IPS-11a (cell line): ENCODE results near the gene BRD3.
"Not testable (repeated sequence)": the region's sequence is repeated elsewhere in the genome, so short reads cannot be mapped to it uniquely, and the experiment has no call there.

Source experiments
- H3K4me3 ChIP-seq: one replicate; pipeline ENCODE4 v1.5.1; 2013; ENCODE audit warnings: low read depth, low read length, control low read depth

BRD3 gene

GRCh38 chr9:134067904-134068743 is at the start of gene BRD3:
Gene BRD3 (minus strand): TSS chr9:134068026. CDS start chr9:134053477, 14,549 bp downstream.
- H3K4me3 ChIP-seq = peak within 1 kb of the TSS; percentile 77

GRCh38 chr9:134112561-134112960 is 44.7 kb upstream of the BRD3 start:
- H3K4me3 ChIP-seq = no peak overlapping the region

DNA sequence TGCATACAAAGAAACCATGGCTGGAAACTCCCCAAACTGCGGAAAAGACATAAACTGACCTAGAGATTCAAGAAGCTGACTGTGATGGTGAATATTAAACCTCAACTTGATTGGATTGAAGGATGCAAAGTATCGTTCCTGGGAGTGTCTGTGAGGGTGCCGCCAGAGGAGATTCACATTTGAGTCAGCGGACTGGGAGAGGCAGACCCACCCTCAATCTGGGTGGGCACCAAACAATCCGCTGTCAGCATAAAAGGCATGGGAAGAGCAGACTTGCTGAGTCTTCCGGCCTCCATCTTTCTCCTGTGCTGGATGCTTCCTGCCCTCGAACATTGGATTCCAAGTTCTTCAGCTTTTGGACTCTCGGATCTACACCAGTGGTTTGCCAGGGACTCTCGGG is 43.2 kb upstream of the BRD3 start:
- H3K4me3 ChIP-seq = no peak overlapping the region

GRCh38 chr9:134103391-134103998 is 35.7 kb upstream of the BRD3 start:
- H3K4me3 ChIP-seq = no peak overlapping the region

DNA sequence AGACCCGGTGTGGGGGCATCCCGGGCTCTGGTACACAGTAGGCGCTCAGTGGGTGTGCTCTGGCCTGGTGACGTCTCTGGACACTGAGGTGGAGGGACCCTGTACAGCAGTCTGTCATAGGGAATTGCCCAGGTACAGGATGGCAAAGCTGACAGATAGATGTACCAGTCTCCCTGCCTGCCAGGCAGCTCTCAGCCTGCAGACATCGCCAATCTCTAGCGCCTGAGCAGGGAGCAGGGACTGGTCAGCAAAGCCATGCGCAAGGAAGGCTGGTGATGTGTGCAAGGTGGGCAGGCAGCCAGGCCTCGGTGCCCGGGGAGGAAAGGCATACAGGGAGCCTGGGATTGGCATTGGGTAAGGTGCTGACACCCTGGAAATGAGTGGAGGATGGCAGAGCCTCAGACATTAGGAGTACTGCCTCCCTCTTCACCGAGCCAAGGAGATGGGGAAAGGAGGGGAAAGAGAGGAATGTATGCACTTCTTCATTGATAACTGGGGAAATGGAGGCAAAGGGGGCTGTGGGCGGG is 33.9 kb upstream of the BRD3 start:
- H3K4me3 ChIP-seq = no peak overlapping the region

DNA sequence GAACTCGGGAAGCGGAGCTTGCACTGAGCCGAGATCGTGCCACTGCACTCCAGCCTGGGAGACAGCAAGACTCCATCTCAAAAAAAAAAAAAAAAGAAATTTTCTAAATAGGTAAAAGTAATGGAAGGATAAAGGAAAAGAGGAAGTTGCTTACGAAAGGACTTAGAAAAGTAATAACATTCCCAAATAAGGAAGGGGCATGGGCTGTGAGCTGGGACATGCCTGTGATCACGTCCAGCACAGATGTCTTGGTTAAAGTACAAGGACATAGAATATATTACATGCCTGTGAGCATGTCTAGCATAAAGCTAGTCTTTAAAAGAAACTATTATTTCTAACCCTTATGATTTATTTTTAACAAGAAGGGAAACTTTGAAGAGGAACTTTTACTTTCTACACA is 33.3 kb upstream of the BRD3 start:
- H3K4me3 ChIP-seq = not testable (repeated sequence)

- H3K4me3 ChIP-seq = no peak overlapping the region
Observed at GRCh38 chr9:134100040-134100439, 32.2 kb upstream of the BRD3 start.

DNA sequence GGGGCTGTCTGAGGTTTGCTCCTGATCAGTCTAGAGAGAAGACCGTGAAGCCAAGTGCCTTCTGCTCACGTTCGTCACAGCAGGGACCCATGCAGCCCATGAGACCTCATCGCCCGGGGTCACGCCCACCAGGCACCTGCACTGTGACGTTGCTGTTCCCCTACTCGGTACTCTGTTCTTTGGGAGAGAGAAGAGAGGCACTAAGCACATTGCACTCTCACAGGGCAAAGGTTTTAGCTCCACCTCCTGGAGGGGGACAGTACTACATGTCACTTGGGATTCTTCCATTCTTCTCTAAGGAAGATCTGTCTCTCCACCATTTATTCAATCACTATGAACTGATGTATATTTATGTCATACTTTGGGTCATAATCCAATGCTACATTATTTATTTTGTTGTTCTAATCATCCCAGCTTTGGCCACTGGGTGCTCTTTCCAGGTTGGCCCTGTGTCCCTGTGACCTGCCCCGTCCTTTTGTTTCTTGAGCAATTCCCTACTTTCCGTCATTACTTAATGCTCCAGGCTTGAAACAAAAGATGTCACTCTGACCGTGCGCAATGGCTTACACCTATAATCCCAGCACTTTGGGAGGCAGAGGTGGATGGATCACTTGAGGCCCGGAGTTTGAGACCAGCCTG is 31.4 kb upstream of the BRD3 start:
- no peak overlapping the region for H3K4me3 ChIP-seq

DNA sequence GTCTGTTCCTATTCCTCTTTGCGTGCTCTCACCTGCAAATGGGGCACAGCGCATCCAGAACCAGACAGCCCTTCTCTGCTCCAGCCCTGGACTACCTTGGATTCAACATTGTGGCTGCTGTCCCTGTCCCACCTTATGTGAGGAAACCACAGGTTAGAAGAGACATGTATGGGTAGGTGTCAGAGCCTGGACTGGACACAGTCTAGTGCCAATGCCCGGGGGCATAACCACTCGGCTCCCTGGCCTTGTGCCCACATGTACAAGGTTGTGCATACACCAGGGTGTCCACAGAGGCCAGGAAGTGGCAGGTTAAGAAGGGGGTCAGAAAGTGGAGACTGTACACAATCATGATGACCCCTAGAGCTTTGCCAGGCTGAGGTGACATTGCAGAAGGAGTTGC is 22.1 kb upstream of the BRD3 start:
- no peak overlapping the region for H3K4me3 ChIP-seq

DNA sequence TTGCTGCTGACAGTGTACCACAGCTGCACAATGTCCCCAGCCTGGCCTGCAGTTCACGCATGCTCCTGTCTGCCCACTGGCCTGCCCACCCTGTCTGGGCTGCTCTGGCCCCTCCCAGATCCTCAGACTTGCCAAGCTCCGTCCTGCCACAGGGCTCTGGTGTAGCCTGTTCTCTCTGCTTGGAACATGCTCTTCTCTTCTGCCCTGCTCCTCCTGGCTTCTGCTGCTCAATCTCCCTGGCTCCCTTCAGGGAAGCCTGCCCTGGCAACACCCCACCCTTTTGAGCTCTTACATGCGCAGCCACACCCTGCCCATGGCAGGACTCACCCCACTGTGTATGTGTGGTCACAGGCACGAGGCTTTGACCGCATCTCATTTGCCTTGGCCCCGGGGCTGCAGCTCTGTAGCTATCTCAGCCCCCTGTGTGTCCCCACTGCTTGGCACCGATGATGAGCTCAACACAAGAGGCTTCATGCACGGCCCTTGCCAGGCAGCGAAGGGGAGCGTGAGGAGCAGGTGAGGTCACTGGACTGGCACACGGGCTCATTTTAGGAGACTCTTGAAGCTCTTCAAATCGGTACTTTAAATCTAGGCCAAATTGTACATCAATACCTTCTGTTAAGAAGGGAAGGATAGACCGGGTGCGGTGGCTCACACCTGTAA is 20.4 kb upstream of the BRD3 start:
- no peak overlapping the region for H3K4me3 ChIP-seq

- no peak overlapping the region for H3K4me3 ChIP-seq
Observed at GRCh38 chr9:134085674-134086073, 17.8 kb upstream of the BRD3 start.

- H3K4me3 ChIP-seq = no peak overlapping the region
Observed at GRCh38 chr9:134083451-134083850, 15.6 kb upstream of the BRD3 start.

DNA sequence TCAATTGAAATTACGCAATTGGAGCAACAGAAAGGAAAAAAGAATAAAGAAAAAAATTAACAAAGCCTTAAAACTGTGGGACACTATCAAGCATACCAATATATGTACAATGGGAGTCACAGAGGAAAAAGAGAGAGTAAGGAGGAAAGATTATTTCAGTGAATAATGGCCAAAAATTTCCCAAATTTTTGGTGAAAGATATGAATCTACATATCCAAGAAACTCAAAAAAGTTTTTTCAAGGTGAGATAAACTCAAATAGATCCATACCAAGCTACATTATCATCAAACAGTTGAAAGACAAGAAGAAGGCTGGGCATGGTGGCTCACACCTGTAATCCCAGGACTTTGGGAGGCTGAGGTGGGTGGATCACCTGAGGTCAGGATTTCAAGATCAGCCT is 8.8 kb upstream of the BRD3 start:
- H3K4me3 ChIP-seq = no peak overlapping the region

- not testable (repeated sequence) for H3K4me3 ChIP-seq
Observed at GRCh38 chr9:134075689-134076088, 7.9 kb upstream of the BRD3 start.

GRCh38 chr9:134073500-134073899 is 5.7 kb upstream of the BRD3 start:
- no peak overlapping the region for H3K4me3 ChIP-seq

GRCh38 chr9:134072683-134073082 is 4.9 kb upstream of the BRD3 start:
- H3K4me3 ChIP-seq = not testable (repeated sequence)

GRCh38 chr9:134071149-134071548 is 3.3 kb upstream of the BRD3 start:
- H3K4me3 ChIP-seq = no peak overlapping the region

DNA sequence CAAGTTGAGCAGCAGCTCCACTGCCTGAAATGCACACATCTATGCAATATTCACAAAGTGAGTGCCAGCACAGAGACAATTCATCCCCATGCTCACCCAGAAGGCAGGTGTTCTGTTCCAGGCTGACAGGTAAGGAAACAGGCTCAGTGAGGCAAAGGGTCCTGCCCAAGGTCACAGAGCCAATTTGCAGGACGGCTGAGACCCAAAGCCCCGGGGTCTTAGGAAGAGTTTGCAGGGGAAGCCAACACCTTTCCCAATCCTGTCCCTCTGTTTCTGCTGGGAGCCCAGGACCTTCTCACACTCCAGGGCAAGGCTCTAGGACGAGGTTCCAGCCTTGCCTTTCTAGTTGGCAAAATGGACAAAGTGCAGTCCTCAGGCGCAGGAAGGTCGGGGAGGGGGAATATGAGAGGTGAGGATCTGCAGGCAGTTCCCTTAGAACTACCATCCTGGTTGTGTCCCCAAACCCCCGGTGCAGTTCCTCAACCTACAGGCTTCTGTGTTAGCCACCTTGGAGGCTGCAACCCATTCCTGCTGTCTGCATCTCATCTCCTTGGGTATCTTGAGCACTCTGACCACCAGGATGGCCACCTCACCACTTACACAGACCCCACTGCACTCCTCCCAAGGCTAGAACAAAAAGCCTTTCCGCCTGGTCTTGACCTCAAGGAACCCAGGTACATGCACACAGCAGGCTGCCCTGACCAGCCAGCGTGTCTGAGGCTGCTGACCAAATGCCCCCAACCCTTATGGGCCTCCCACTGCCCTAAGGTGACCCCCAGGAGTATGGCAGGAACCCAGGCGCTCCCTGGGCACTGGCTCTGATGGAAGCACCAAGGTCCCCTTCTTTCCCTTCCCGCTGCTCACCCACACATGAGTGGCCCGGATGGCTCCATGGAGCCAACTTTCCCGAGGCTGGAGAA is 1.9 kb upstream of the BRD3 start:
- H3K4me3 ChIP-seq = no peak overlapping the region

- peak overlapping the region; percentile 25 for H3K4me3 ChIP-seq
Observed at GRCh38 chr9:134068744-134069479, 1.1 kb upstream of the BRD3 start.
